Stimulated activated naive CD4-positive, alpha-beta T cell (primary cell): Measurements from ENCODE around the gene FGD1.

Source experiments
- DNase-seq, 6 experiments: peaks; one replicate each; lab custom pipeline; 2025; lab: John Stamatoyannopoulos, UW

The FGD1 gene

DNA sequence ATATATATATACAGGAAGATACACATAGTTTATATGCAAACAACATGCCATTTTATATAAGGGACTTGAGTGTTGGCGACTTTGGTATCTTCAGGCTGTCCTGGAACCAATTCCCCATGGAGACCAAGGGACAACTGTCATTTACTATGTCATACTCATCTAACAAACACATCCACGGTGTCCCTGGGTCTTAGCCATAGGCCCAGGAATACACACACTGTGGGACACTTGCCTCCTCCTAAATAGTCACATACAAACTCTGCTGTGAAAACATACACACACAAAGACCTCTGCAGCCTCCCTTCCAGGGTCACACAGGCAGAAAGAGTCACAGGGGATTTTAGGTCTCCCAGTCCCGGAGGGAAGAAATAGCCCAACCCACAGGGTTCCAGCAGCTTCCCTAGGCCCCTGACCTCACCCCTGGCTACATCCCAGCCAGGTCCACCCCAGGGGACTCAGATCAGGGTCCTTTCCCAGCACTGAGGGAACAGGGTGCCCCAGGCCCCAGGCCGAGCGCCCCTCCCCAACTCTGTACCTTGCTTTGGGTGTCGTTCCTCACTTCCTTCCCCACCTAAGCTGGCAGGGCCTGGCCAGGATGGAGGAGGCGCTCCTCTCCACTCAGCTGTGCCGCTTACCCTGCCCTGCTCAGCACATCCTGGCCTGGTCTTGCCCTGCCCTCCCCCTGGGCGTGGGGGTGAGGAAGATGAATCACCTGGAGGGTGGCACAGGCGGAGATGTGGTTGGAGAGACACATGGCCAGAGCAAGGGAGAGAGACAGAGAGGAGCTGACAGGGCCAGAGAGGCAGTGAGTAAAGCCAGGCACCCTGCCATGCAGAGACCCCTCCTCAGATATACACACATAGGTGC, 21.8 kb downstream of the FGD1 start:
- no peak for DNase-seq

GRCh38 chrX:54470054-54470760, 25.8 kb downstream of the FGD1 start:
- no peak for DNase-seq

DNA sequence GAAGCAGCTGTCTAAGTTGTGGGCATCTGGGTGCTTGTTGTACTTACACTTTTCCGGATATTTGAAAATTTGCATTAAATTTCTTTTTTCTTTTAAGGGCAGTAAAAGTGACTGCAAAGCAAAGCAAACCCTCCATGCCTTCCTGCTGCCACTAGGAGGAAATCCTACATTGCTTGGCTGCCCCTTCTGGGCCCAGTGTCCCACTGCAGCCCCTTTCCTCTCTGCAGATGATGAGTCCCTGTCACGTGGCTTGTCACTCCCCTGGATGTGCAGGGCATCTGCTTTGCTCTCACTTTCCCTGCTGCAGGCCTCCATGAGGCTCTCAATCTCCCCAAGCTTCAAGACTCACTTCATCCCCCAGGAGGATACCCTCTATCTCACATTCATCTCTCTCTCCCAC, 43.1 kb downstream of the FGD1 start:
- no peak for DNase-seq

DNA sequence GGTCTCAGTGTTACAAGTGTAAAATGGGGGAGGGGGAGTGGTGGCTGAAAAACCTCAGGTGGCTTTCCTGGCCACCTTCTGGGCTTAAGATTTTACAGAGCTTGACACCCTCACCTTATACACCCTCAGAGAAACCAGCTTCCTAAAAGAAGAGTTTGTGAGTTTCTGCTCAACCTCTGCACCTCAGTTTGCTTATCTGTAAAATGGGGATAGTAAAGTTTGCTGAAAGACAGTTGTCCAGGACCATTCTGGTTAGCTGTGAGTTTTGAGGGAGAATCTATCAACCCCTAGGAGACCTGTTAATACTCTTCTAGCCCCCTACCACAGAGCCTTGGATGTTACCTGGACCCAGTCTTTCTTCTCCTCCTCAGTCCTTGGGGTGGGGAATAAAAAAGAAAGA, 46.1 kb downstream of the FGD1 start:
- DNase-seq: no peak

DNA sequence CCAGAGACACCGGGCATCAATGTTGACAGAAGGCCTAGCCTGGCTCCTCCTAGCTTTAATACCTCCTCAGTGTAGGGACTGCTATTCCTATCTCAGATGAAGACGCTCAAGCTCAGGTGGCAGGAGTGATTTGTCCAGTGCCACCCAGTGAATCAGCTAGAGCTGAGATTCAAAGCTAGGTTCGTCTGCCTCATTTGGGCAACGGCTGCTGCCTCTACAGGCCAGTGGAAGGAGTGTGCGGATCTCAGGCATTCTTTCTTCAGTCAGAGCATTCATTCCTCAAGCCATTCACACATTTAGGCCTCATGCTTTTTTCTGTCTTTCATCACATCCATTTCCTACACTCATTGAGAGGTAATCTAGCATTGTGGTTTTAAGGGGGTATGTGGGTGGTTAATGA, 48.6 kb downstream of the FGD1 start:
- DNase-seq: no peak

DNA sequence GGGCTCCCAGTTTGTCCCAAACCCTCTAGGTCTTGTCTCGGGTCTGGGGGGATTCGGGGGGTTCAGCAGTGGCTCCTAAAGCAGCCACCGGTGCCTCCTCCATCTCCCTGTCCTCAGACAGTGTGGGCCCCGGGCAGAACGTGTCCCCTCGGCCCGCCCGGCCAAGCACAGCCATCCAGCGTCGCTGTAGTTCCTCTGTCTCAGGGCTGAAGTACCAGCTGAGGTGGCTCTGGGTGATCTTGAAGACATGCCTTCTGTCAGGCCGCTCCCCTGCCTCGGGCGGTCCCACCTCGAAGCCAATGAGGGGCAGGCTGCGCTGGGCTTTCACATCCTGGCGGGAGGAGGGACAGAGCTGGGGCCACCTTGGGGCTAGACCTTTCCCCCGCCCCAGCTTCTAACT, 50.0 kb downstream of the FGD1 start:
- no peak for DNase-seq

DNA sequence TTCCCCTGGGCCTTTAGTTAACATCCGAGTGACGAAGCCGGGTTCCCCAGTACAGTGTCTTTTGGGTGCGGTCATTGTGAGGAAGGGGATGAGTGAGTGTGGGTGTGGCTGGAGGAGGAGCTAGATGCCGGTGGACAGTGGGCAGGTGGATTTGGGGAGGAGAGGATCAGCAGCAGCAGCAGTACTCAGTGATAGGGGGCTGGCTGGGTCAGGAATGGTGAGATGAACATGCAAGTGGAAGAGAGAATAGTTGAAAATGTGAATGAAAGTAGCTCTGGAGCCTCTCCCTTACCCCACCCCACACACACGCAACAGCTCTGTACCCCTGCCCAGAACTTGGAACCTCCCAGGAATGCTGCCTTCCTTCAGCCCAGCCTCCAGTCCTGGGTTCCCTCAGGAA, 51.3 kb downstream of the FGD1 start:
- DNase-seq: no peak

DNA sequence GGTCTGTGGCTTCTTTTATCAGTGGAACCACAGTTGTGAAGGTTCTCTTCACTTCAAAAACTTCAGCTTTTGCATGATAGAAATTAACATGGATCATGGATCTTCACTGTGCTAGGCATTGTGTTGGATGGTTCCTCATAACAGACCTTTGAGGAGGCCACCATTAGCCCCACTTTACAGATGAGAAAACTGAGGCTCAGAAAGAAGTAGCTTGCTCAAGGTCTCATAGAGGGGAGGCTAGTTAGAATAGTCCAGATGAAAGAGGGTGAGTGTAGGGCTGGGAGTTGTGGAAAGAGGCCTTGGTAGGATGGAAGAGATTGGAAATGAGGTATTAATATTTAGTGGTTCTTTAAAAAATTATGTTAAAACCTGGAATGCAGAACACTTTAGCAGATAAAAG, 53.2 kb downstream of the FGD1 start:
- DNase-seq: no peak

GRCh38 chrX:54439960-54440871, 55.8 kb downstream of the FGD1 start, which contains the start of gene TSR2:
TSR2 (plus strand) TSS chrX:54440404; CDS start chrX:54440422, 18 bp downstream.
- peak; percentile 64 to 75 (median 68) for DNase-seq

DNA sequence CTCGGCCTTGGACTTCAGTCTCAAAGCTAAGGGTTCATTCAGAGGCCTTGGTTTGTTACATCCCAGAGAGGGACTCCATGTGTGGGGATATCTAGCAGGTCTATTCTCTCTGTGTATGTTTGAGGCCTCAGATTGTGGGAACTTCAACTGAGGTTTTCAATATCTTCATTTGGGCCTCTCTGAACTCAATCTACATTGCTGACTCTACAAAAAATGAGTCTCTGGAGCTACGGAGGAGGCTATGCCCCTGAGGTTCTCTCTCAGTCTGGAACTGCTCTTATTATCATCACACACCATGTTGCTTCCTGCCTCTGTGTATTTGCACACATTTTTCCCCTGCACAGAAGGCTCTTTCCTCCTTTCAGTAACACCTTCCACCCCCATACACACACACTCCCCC, 60.9 kb downstream of the FGD1 start:
- no peak for DNase-seq

DNA sequence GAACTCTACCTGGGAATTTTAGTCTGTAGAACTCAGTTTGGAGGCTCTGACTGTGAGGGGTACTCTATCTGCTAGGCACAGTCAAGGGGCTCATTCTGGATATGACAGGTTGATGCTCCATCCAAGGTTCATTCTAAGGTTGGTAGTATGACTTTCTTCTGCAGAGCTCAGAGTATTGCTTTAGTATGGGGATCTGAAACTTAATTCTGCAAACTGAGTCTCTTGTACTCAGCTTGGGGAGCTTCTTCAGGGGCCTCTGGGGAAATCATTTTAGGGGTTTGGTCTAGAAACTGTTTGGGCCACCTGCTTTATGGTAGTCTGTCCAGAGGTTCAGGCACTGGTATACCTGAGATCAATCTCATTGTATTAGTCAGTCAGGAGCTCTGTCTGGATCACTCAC, 65.5 kb downstream of the FGD1 start:
- no peak for DNase-seq

DNA sequence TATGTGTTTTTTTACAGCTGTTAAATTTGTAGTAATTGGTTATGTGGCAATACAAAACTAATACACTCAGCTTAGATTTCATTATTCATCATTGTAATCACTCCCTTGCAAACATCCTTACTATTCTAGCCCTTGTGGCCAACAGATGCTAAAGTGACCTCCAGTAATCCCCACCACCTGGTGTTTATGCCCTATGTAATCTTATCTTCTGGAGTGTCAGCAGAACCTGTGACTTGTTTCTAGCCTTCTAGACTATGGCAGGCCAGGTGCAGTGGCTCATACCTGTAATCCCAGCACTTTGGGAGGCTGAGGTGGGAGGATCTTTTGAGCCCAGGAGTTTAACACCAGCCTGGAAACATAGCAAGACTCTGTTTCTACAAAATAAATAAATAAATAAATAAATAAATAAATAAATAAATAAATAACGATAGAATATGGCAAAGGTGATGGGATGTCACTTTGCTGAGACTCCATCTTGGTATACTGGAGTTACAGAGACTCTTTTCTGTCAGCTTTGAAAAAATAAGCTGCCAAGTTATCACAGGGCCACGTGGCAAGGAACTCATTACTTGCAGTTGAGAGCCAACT, 68.1 kb downstream of the FGD1 start:
- no peak for DNase-seq

GRCh38 chrX:54423161-54423888, 72.7 kb downstream of the FGD1 start:
- DNase-seq: no peak

- no peak for DNase-seq
Observed at GRCh38 chrX:54422168-54422567, 73.9 kb downstream of the FGD1 start.

GRCh38 chrX:54419559-54420302, 76.3 kb downstream of the FGD1 start:
- DNase-seq: no peak

GRCh38 chrX:54416965-54417364, 79.1 kb downstream of the FGD1 start:
- no peak for DNase-seq

DNA sequence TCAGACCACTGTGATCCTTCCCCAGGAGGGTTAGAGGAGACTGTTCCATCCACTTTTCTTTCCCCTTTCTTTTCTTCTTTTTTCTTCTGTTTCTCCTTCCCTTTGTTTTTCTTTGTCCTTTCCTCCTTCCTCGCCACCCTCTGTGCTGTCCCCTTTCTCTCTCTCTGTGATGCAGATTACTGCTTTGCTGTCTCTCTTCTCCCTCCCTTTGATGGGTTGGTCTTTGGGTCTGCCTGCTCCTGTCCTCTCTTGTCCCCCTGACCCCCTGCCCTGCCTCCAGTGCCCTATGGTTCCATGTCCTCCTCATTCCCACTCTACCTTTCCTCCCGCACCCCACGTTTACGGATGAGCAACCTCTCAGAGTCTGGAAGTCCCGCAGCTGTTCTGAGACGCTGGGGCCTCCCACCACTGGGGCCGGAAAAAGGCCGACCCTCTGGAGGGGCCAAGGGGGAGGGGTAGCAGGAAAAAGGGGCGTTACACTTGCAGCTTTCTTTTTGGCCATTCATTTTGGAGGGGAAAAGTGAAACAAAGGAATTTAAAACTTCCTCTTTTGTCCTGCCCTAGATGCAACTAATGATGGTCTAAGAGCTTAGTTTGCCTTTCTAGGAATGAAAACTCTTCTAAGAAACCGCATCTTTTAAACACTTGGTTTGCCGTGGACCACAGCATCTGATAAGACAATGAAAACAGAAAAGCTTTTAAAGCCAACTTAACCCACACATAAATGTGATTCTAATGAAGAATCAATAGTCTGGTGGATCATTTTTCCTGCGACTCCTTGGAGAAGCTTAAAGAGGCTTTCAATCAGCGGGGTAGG, 80.3 kb downstream of the FGD1 start:
- DNase-seq: no peak

GRCh38 chrX:54413753-54414152, 82.3 kb downstream of the FGD1 start:
- no peak for DNase-seq

GRCh38 chrX:54411732-54412131, 84.3 kb downstream of the FGD1 start:
- no peak for DNase-seq

GRCh38 chrX:54407266-54407665, 88.8 kb downstream of the FGD1 start:
- DNase-seq: no peak
